HUES64 (cell line): ENCODE measurements around the gene GC.
"Not testable (repeated sequence)": the region's sequence is repeated elsewhere in the genome, so short reads cannot be mapped to it uniquely, and the experiment has no call there.

Experiments
- H3K27ac ChIP-seq: 2 replicates; pipeline ENCODE4 v1.7.0; 2013; ENCODE audit warnings: low read depth, low read length, inconsistent platforms
- H3K27me3 ChIP-seq: 2 replicates; pipeline ENCODE4 v1.6.1; 2013; ENCODE audit warnings: mild to moderate bottlenecking, low read length; ENCODE audit not compliant: insufficient read depth
- H3K36me3 ChIP-seq: 2 replicates; pipeline ENCODE4 v1.6.1; 2013; ENCODE audit warnings: mild to moderate bottlenecking, low read length; ENCODE audit not compliant: insufficient read depth
- H3K4me1 ChIP-seq: 2 replicates; pipeline ENCODE4 v1.6.1; 2013; ENCODE audit warnings: mild to moderate bottlenecking, low read length, moderate library complexity; ENCODE audit not compliant: insufficient read depth
- H3K4me3 ChIP-seq: 2 replicates; pipeline ENCODE4 v1.5.1; 2013; ENCODE audit warnings: mild to moderate bottlenecking, low read length, moderate library complexity
- H3K9ac ChIP-seq: 2 replicates; pipeline ENCODE4 v1.6.1; 2013; ENCODE audit warnings: mild to moderate bottlenecking, low read depth, low read length
- H3K9me3 ChIP-seq: 2 replicates; pipeline ENCODE4 v1.6.1; 2013; ENCODE audit warnings: low read depth, low read length; ENCODE audit not compliant: insufficient read depth
- WGBS: fragments of 150-250, 120-280 bp; methylation state at CpG from one replicate; pipeline ENCODE4 v1.1.7; 2013; ENCODE audit warnings: missing lambda C conversion rate; 5-methylcytosine and 5-hydroxymethylcytosine counted together

The GC gene

DNA sequence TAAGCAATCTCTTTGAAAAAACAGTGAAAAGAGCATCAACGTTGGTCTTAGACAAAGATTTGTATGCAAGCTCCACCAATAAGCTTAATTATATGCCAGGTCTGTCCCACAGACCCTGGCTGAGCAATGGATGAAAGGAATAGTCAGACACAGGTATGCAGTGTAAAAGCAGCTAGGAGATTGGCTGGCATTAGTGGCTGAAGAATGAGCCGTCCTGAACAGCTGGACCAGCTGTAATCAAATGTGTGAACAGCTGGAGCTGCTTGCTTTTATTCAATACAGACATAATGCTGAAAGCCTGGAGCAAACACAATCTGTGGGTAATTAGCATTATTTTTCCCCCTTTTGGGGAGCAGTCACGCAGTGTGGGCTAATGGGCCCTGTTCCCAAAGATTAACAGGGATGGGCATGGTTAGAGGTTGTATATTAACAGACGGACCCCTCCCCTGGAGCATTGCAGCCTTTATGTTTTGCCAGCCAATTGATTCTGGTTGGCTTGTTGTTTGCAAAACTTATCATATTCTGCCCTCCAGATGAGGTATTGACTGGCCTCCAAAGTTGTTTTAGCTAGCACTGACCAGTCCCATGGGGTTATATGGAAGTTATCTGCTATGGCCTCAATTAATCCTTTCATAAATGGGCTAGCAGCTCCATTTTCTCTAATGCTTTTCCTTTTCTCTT lies 20.3 kb upstream of the GC start:
- H3K4me3 ChIP-seq, H3K36me3 ChIP-seq, H3K27ac ChIP-seq, H3K9ac ChIP-seq, H3K4me1 ChIP-seq, H3K27me3 ChIP-seq, H3K9me3 ChIP-seq: not testable (repeated sequence)
- WGBS, result 90% methylated on average over 4 of the region's 4 CpGs

- no peak overlapping the region for H3K4me3 ChIP-seq
- WGBS, result 96% methylated on average over 4 of the region's 4 CpGs
- peaks cover 4% of the 10 kb centered on the region; the same call in 1 of the 2 replicates for H3K4me1 ChIP-seq
- no peaks in the 10 kb centered on the region for H3K27me3 ChIP-seq
- no peaks in the 10 kb centered on the region for H3K36me3 ChIP-seq
- no peak overlapping the region for H3K9ac ChIP-seq
- no peaks in the 10 kb centered on the region for H3K9me3 ChIP-seq
- no peak overlapping the region for H3K27ac ChIP-seq
Measured at GRCh38 chr4:71785959-71786358, 2.1 kb upstream of the GC start.

GRCh38 chr4:71784569-71785197 lies 804 bp upstream of the GC start:
- H3K27me3 ChIP-seq, result no peaks in the 10 kb centered on the region
- no peak overlapping the region for H3K4me3 ChIP-seq
- peaks cover 4% of the 10 kb centered on the region; the same call in 1 of the 2 replicates for H3K4me1 ChIP-seq
- H3K36me3 ChIP-seq, result no peaks in the 10 kb centered on the region
- no peaks in the 10 kb centered on the region for H3K9me3 ChIP-seq
- H3K9ac ChIP-seq, result no peak overlapping the region
- H3K27ac ChIP-seq, result no peak overlapping the region

- Histone ChIP-seq H3K36me3 (no peaks in the 10 kb centered on the region), H3K4me3 (no peak overlapping the region), H3K27me3 (no peaks in the 10 kb centered on the region), H3K4me1 (no peaks in the 10 kb centered on the region), H3K9ac (no peak overlapping the region), H3K9me3 (no peaks in the 10 kb centered on the region), H3K27ac (no peak overlapping the region)
Measured at GRCh38 chr4:71777891-71778290, 6.0 kb downstream of the GC start.

- WGBS, result 88% methylated on average over 2 of the region's 2 CpGs
- H3K36me3 ChIP-seq, result no peaks in the 10 kb centered on the region
Measured at GRCh38 chr4:71775449-71775848, 8.4 kb downstream of the GC start.

GRCh38 chr4:71774136-71774535 lies 9.7 kb downstream of the GC start:
- Histone ChIP-seq H3K27me3 (no peaks in the 10 kb centered on the region), H3K36me3 (no peaks in the 10 kb centered on the region), H3K27ac (no peak overlapping the region), H3K4me1 (no peaks in the 10 kb centered on the region), H3K4me3 (no peak overlapping the region), H3K9me3 (no peaks in the 10 kb centered on the region), H3K9ac (no peak overlapping the region)
- WGBS, result 74% methylated on average over 3 of the region's 3 CpGs

More at GRCh38 chr4:71775449-71775848, 8.4 kb downstream of the GC start:
- Histone ChIP-seq H3K9me3 (no peaks in the 10 kb centered on the region), H3K9ac (no peak overlapping the region), H3K4me1 (no peaks in the 10 kb centered on the region), H3K27ac (no peak overlapping the region), H3K27me3 (no peaks in the 10 kb centered on the region), H3K4me3 (no peak overlapping the region)

- WGBS, result 100% methylated on average over 1 of the region's 2 CpGs
- no peaks in the 10 kb centered on the region for H3K4me1 ChIP-seq
- no peak overlapping the region for H3K4me3 ChIP-seq
- no peak overlapping the region for H3K9ac ChIP-seq
- no peaks in the 10 kb centered on the region for H3K9me3 ChIP-seq
- no peak overlapping the region for H3K27ac ChIP-seq
- no peaks in the 10 kb centered on the region for H3K36me3 ChIP-seq
- H3K27me3 ChIP-seq, result no peaks in the 10 kb centered on the region
Measured at GRCh38 chr4:71773004-71773403, 10.9 kb downstream of the GC start.

DNA sequence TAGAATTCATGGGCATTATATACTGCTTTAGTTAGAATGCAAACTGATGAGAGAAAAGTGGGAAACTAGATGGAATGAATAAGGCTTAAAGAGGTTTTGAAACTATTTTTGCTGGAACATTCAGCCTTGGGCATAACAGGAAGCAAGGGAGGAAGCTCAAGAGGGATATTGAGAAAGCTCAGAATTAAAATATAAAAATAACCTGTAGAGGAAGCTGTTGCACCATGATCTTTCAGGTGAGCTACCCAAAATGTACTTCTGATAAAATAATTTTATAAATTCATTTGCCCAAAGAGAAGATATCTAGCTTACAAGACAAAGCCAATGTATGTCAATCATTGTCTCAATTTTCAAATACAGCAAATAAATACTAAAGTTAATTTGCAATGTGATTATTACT lies 11.3 kb downstream of the GC start:
- H3K27ac ChIP-seq, result no peak overlapping the region
- H3K9ac ChIP-seq, result no peak overlapping the region
- H3K4me3 ChIP-seq, result no peak overlapping the region
- H3K9me3 ChIP-seq, result no peaks in the 10 kb centered on the region
- no peaks in the 10 kb centered on the region for H3K36me3 ChIP-seq
- no peaks in the 10 kb centered on the region for H3K4me1 ChIP-seq
- no peaks in the 10 kb centered on the region for H3K27me3 ChIP-seq

DNA sequence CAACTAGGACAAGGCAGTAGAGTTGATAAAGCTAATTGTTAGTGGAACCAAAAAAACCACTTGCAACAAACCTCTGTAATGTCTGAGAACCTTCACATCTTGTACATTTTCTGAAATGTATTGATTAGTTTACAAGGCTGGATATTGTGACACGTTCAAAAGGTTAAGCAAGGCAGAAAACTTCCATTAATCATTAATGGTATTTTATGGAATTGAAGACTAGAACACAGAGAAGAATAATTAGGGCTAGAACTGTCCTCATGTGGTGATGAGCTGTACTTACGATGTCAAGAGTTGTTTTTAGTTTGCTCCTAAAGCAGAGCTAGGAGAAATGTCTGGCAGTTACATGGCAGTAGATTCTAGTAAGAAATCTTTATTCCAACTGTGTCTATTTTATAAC lies 12.3 kb downstream of the GC start:
- Histone ChIP-seq H3K27ac (no peak overlapping the region), H3K4me3 (no peak overlapping the region), H3K27me3 (no peaks in the 10 kb centered on the region), H3K9ac (no peak overlapping the region), H3K4me1 (peaks cover 7% of the 10 kb centered on the region), H3K9me3 (no peaks in the 10 kb centered on the region), H3K36me3 (no peaks in the 10 kb centered on the region)
- 89% methylated on average over 1 of the region's 2 CpGs for WGBS

DNA sequence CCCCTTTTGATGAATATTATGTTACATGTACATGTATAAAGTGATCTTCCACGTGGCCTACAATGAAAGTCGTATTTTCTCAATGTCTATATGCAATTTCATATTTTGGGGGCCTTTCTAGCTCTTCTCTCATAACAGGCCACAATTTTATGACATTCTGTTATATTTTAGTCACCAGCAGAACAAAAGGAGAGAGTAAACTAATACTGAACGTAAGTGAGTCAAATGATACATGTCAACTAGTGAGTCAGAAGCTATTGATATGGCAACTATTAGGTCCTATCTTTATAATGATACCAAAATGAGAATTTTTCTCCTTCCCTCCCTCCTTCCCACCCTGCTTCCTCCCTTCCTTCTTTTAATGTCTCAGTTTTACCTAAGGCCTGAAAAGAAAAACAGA lies 14.4 kb downstream of the GC start:
- Histone ChIP-seq H3K4me3 (no peak overlapping the region), H3K27ac (no peak overlapping the region), H3K27me3 (no peaks in the 10 kb centered on the region), H3K9me3 (no peaks in the 10 kb centered on the region), H3K36me3 (no peaks in the 10 kb centered on the region), H3K4me1 (peaks cover 28% of the 10 kb centered on the region), H3K9ac (no peak overlapping the region)
- WGBS, result 84% methylated on average over 2 of the region's 3 CpGs

- Histone ChIP-seq H3K4me3 (no peak overlapping the region), H3K36me3 (no peaks in the 10 kb centered on the region), H3K9ac (no peak overlapping the region), H3K4me1 (peaks cover 29% of the 10 kb centered on the region), H3K27ac (no peak overlapping the region), H3K9me3 (no peaks in the 10 kb centered on the region), H3K27me3 (no peaks in the 10 kb centered on the region)
- 95% methylated on average over 7 of the region's 7 CpGs for WGBS
Measured at GRCh38 chr4:71768123-71768522, 15.8 kb downstream of the GC start.
